Right renal pelvis (tissue), 4 donors: ENCODE results near the gene OR52E5. TPM values are rescaled to one million over a fixed set of nuclear protein-coding genes. Genes with fewer than 3 reads are reported as not detected.

Source experiments
- DNase-seq, 4 donors: peaks; one replicate each; pipeline ENCODE4 v3.0.0-alpha.2; 2013; ENCODE audit warnings: low read depth in 4 of 4, low spot score in 3 of 4, missing footprints in 1 of 4
- polyA plus RNA-seq, 4 donors: library from polyadenylated mRNA; unstranded; fragments of 120-200 nt; gene quantifications; one replicate each; pipeline ENCODE4 v1.2.1, GENCODE V29; 2013; ENCODE audit not compliant: insufficient read length in 4 of 4

OR52E5 gene
- polyA plus RNA-seq, 4 donors = not detected

DNA sequence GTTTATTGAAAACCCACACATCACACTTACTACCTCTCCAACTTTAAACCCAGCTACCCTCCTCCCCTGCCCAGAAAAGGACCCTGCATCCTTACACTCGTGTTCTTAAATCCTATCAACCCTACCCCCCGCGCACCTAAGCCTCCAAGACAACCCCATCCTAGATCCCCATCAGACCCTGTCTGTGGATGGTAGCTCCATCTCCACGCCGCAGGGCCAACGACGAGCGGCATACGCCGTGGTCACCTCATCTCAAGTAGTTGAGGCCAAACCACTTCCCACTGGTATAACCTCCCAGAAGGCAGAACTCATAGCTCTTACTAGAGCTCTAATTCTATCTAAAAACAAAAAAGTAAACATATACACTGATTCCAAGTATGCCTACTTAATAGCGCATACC is 39.7 kb downstream of the OR52E5 start:
- no peak for DNase-seq

DNA sequence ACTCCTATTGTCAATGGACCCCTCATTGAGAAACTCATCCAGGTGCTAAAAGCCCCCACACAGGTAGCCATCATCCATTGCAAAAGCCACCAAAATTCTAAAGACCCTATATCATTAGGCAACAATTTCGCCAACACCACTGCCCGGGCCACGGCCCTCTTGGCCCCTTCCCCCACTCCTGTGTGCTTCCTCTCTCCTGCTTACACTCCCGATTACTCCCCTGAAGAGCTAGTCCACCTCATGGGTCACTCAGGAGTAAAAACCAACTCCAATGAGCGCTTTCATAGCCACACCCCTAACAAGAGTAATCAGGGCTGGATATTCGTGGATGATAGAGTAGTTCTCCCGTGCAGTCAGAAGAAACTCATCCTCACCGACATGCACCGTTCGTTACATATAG is 40.1 kb downstream of the OR52E5 start:
- no peak for DNase-seq

DNA sequence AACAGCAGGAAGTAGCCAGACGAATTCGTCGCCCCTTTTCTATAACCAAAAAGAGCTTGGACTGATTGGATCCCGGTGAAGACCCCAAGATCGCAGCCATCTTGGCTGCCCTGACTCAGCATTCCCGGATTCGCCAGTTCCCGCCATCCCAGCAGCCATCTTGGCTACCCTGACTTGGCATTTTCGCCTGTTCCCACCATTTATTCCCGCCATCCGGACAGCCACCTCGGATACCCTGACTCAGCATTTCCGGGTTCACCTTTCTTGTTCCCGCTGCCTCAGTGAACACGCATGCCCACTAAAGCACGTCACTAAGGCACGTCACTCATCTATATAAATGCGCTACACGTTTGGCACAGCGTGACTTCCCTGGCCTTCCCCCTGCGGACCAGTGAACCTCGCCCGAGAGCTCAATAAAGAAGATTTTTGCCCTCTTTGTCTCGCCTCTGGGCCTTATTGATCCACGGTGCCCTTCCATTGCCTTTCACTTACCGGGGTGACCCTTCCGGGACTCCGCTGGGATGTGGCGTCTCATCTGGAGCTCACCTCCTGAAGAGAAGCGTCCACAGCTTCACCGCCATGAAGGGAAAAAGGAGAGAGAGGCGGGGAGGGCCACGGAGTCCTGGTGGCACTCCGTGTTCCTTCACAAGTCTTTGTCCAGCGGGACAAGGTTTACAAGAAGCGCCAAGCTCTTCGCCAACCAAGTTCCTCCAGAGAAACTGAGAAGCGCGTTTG is 45.0 kb downstream of the OR52E5 start:
- no peak for DNase-seq

DNA sequence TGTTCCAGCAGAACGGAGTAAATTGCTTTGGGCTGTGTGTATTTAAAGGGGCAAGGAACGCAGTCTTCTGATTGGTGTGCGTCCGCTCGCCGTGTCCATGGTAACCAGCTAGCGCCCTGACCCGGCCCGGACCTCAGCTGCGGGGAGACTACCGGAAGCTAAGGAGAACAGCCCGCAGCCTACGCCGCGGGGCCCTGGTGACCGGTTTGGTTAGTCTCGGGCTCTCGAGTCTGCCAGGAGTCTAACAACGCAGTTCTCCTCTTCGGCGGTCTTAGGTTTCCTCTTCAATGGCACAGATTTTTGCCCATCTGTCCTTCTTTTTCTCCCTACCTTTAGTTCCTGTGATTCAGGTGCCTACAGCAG is 45.6 kb downstream of the OR52E5 start:
- DNase-seq = no peak

DNA sequence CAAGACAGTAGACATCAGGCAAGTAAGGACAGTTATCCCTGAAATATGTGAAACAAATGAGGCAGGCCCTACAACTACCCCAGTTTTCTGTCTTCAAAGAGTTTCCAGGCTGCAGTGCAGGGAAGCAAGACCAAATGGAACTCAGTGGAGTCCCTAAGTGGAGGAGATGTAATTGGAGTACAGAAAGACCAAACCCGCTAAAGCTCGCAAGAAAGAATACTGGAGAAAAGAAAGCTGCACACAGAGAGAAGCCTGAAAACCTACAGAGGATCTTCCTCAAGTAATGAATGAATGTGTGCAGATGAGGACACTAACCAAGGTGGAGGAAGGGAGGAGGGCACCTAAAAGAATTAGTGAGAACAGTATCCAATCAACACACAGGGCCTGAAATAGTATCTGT is 47.7 kb downstream of the OR52E5 start:
- no peak for DNase-seq

- no peak for DNase-seq
Measured at GRCh38 chr11:5941951-5942350, 48.9 kb downstream of the OR52E5 start, which contains the start of gene OR56A3. Gene OR56A3 (plus strand): TSS chr11:5942251. CDS start chr11:5947347, 5,096 bp downstream.

Other genes starting within 250 kb of the OR52E5 start
- gene TRIM5, start 208.1 kb upstream of the OR52E5 start, polyA plus RNA-seq = 10 to 100 TPM; 34.8 to 46.9 (median 41.6) TPM
- gene TRIM22, start 203.4 kb upstream of the OR52E5 start, polyA plus RNA-seq = 10 to 100 TPM in 1 of 4 donors, 1 to 10 TPM in 3; 6.9 to 10.6 (median 7.9) TPM
- gene OR56B1, start 156.8 kb upstream of the OR52E5 start, polyA plus RNA-seq = not detected
- gene OR52N4, start 139.0 kb upstream of the OR52E5 start, polyA plus RNA-seq = not detected
- not detected for gene OR52N5, start 109.9 kb upstream of the OR52E5 start, polyA plus RNA-seq
- not detected for gene OR52N1, start 101.9 kb upstream of the OR52E5 start, polyA plus RNA-seq
- gene OR52N2, start 84.3 kb upstream of the OR52E5 start, polyA plus RNA-seq = not detected
- gene OR52E6, start 51.3 kb upstream of the OR52E5 start, polyA plus RNA-seq = not detected
- gene OR52E8, start 35.5 kb upstream of the OR52E5 start, polyA plus RNA-seq = not detected
- gene OR52E4, start 12.6 kb upstream of the OR52E5 start, polyA plus RNA-seq = under 1 TPM in 1 of 4 donors, not detected in 3; 0.03 TPM
- gene OR56A3, start 49.0 kb downstream of the OR52E5 start, polyA plus RNA-seq = under 1 TPM in 1 of 4 donors, not detected in 3; 0.05 TPM
- not detected for gene OR56A5, start 75.3 kb downstream of the OR52E5 start, polyA plus RNA-seq
- gene OR52L1, start 93.8 kb downstream of the OR52E5 start, polyA plus RNA-seq = not detected
- gene OR56A4, start 113.7 kb downstream of the OR52E5 start, polyA plus RNA-seq = under 1 TPM in 2 of 4 donors, not detected in 2; 0.01 to 0.06 TPM
- under 1 TPM in 1 of 4 donors, not detected in 3; under 0.01 TPM for gene OR56A1, start 137.6 kb downstream of the OR52E5 start, polyA plus RNA-seq
- gene OR56B4, start 214.5 kb downstream of the OR52E5 start, polyA plus RNA-seq = under 1 TPM; 0.14 to 0.32 (median 0.22) TPM